Heart right ventricle (tissue), 16 donors: ENCODE data around the gene IQCK. TPM values are rescaled to one million over a fixed set of nuclear protein-coding genes. Genes with fewer than 3 reads are reported as not detected.

ENCODE experiments used
- ATAC-seq, 8 donors: fragments of 200-7000 bp; cut with Tn5 transposase; one replicate each; pipeline ENCODE4 v1.9.1; 2020; ENCODE audit warnings: mild to moderate bottlenecking in 8 of 8, moderate library complexity in 8 of 8, moderate number of reproducible peaks in 1 of 8
- DNase-seq, 2 donors: peaks; one replicate each; pipeline ENCODE4 v3.0.0-alpha.2; 2020
- H3K27ac ChIP-seq, 10 donors: fragments of 200-600 bp; sonication (generic) in 2 of 10; one replicate each; pipeline versions ENCODE4 v1.5.0 to v1.8.0; 2020 to 2022; ENCODE audit warnings: mild to moderate bottlenecking in 3 of 10
- H3K27me3 ChIP-seq, 7 donors: fragments of 200-600 bp; one replicate each; pipeline ENCODE4 v1.8.0; 2021 to 2022; ENCODE audit warnings: mild to moderate bottlenecking in 2 of 7
- H3K36me3 ChIP-seq, 9 donors: fragments of 200-600 bp; sonication (generic) in 1 of 9; one replicate each; pipeline versions ENCODE4 v1.5.0 to v1.8.0; 2020 to 2022; ENCODE audit warnings: mild to moderate bottlenecking in 2 of 9
- H3K4me1 ChIP-seq, 9 donors: fragments of 200-600 bp; sonication (generic) in 1 of 9; one replicate each; pipeline versions ENCODE4 v1.5.0 to v1.8.0; 2020 to 2022; ENCODE audit warnings: mild to moderate bottlenecking in 4 of 9
- H3K4me3 ChIP-seq, 10 donors: fragments of 200-600 bp; sonication (generic) in 2 of 10; one replicate each; pipeline versions ENCODE4 v1.5.0 to v1.8.0; 2020 to 2022; ENCODE audit warnings: mild to moderate bottlenecking in 7 of 10, moderate library complexity in 2 of 10
- H3K9me3 ChIP-seq, 11 donors: fragments of 200-600 bp in 10 of 11; sonication (generic) in 2 of 11; one replicate each; pipeline versions ENCODE4 v1.5.0 to v1.8.0; 2013 to 2022; ENCODE audit warnings: mild to moderate bottlenecking in 2 of 11, control low read depth in 1 of 11, moderate library complexity in 1 of 11
- WGBS, 2 donors: extraction: QIAGEN DNeasy Blood & Tissue Kit; methylation state at CpG; one replicate each; pipeline ENCODE4 v1.1.7; 2013; ENCODE audit warnings: inconsistent platforms in 1 of 2; 5-methylcytosine and 5-hydroxymethylcytosine counted together
- intact Hi-C, 10 donors: fragments of 100-400 bp; cut with DNase I; formaldehyde crosslinking; loops; one replicate each; pipeline versions ENCODE4 v1.11.1 to v1.14.2; 2022
- polyA plus RNA-seq, 2 donors: library from polyadenylated mRNA; stranded (reverse); fragments of 200-250 nt; gene quantifications; one replicate each; pipeline ENCODE4 v1.2.3, GENCODE V29; 2013
- total RNA-seq, 10 donors: library from RNA; stranded (reverse); fragmentation: NEBNext Ultra II Directional in 3 of 10; extraction: Animal tissue kit (Norgen Biotek cat#: 25700) in 3 of 10; gene quantifications; one replicate each; pipeline versions ENCODE4 v1.2.1 to v1.2.4, GENCODE V29; 2021 to 2023
- TF ChIP-seq, protein P1 (sequence below), 9 donors: fragments of 200-600 bp; sonication (generic) in 2 of 9; IDR thresholded peaks; one replicate each; pipeline versions ENCODE4 v1.5.0 to v1.8.0; 2021 to 2022; ENCODE audit warnings: antibody characterized with exemption in 9 of 9, mild to moderate bottlenecking in 5 of 9, moderate library complexity in 1 of 9
- donor health status: Arrhythmogenic right ventricular cardiomyopathy.
- donor health status: ischemic (EF 13 %, LVEDD 7.1; RV severe dilation, severe dysfunction).
- donor health status: healthy with polysubstance abuse.
- donor health status: DM: no; HTN: yes; CAD: no.
- donor health status: DM: no; HTN: no; CAD: no.
- donor health status: ischemic (EF 25% LVEDD 6.9; RV normal size, moderate dysfunction).
- donor health status: ischemic (EF 25% LVEDD 5.7; RV mildly dilated, moderate dysfunction).
- donor health status: healthy.
- donor health status: DM: yes; HTN: yes; CAD: no.
- donor health status: Ischemic cardiomyopathy.
- donor health status: ischemic (EF 35%, LVEDD 5.7; RV mildly dilated, moderate dysfunction).
- donor health status: nonischemic (EF 11% LVEDD 7.7; RV severe dilation, severe dysfunction).
- donor health status: DM: yes; HTN: yes; CAD: no.
- donor health status: PGD.
- donor health status: ischemic (EF 29% LVEDD 5.4; RV normal size, mild dysfunction).
- donor health status: nonischemic (EF 23%, LVEDD 6.1; RV moderate dilation, normal function).

IQCK gene
- total and polyA plus RNA-seq, 12 donors: 5.5 to 11.7 (median 7.4) TPM

DNA sequence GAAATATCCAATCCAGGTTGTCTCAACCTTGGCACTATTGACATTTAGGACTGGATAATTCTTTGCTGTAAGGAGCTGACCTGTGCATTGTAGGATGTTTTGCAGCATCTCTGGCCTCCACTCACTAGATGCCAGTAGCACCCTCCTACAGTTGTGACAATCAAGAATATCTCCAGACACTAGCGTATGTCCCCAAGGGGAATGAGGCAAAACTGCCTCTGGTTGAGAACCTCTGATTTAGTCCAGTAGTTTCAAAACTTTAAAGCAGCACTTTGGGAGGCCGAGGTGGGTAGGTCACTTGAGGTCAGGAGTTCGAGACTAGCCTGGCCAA lies 48.4 kb downstream of the IQCK start:
- H3K4me3 ChIP-seq: no peak overlapping the region
- peaks cover 0 to 43% (median 15%) of the 10 kb centered on the region in 9 donors for H3K4me1 ChIP-seq
- no peaks in the 10 kb centered on the region for H3K27me3 ChIP-seq
- ATAC-seq: peak in 6 of 8 donors; percentile 22 to 47 (median 33)
- 92 to 94% methylated on average over 3 of the region's 3 CpGs for WGBS, 2 donors
- intact Hi-C loops: loop anchor here in 3 of 10 donors (5.0 to 10.0 kb wide), 3 partner anchors 44 to 118 kb away; partner anchors contain the start of gene GPRC5B (in 1 of the 3)
- H3K36me3 ChIP-seq: peaks cover 0 to 5% (median 0%) of the 10 kb centered on the region in 9 donors
- no peak for DNase-seq
- TF ChIP-seq, protein P1, sequence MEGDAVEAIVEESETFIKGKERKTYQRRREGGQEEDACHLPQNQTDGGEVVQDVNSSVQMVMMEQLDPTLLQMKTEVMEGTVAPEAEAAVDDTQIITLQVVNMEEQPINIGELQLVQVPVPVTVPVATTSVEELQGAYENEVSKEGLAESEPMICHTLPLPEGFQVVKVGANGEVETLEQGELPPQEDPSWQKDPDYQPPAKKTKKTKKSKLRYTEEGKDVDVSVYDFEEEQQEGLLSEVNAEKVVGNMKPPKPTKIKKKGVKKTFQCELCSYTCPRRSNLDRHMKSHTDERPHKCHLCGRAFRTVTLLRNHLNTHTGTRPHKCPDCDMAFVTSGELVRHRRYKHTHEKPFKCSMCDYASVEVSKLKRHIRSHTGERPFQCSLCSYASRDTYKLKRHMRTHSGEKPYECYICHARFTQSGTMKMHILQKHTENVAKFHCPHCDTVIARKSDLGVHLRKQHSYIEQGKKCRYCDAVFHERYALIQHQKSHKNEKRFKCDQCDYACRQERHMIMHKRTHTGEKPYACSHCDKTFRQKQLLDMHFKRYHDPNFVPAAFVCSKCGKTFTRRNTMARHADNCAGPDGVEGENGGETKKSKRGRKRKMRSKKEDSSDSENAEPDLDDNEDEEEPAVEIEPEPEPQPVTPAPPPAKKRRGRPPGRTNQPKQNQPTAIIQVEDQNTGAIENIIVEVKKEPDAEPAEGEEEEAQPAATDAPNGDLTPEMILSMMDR (IDR thresholded peaks at IDR 0.05): no peak
- peak overlapping the region in 4 of 10 donors; percentile 45 to 67 (median 48) for H3K27ac ChIP-seq
- H3K9me3 ChIP-seq: peaks cover 0 to 20% (median 5%) of the 10 kb centered on the region in 11 donors

DNA sequence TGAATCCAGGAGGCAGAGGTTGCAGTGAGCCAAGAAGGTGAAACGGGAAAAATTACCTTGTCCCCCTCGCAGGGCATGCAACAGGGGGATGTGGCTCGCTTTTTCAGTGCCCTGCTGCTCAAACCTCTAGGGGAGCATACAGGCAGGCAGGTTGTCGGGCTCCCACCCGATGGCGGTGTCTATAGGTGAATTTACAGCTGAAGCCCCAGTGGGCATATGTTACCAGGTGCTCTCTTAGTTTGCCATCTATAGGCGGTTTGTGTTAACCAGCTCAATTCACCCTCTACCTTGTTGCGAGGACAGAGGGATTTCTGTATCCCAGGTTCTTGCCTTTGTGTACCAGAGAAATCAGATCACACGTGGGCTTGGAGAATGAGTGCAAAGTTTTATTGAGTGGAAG lies 48.9 kb downstream of the IQCK start:
- TF ChIP-seq, protein P1 (IDR thresholded peaks at IDR 0.05): no peak
- peak overlapping the region in 2 of 10 donors; percentile 45 to 67 for H3K27ac ChIP-seq
- H3K4me1 ChIP-seq: peaks cover 0 to 38% (median 15%) of the 10 kb centered on the region in 9 donors

DNA sequence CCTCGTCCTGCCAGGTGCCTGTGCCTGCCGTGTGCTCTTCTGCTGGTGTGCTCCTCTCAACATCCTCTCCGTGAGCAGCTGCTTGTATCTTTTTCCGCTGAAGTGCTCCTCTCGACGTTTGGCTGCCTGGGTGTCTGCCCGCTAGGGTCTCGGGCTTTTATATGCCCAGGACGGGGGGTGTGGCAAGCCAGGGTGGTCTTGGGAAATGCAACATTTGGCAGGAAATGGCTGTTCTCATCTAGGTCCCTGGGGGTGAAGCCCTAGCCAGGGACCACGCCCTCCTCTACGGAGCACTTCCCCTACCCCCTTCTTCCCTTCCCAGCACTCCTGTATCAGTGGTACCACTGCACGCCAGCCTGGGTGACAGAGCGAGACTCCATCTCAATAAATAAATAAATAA lies 49.4 kb downstream of the IQCK start:
- H3K4me1 ChIP-seq: peaks cover 0 to 37% (median 14%) of the 10 kb centered on the region in 9 donors
- H3K27ac ChIP-seq: peak overlapping the region in 1 of 10 donors; percentile 67
- no peaks in the 10 kb centered on the region for H3K27me3 ChIP-seq
- ATAC-seq (no peak), DNase-seq (no peak)
- 85 to 87% methylated on average over 13 of the region's 13 CpGs for WGBS, 2 donors
- no peak overlapping the region for H3K4me3 ChIP-seq
- peaks cover 0 to 5% (median 0%) of the 10 kb centered on the region in 9 donors for H3K36me3 ChIP-seq
- intact Hi-C loops: loop anchor here in 3 of 10 donors (5.0 to 10.0 kb wide), 3 partner anchors 45 to 117 kb away; partner anchors contain the start of gene GPRC5B (in 1 of the 3)
- peaks cover 0 to 20% (median 5%) of the 10 kb centered on the region in 11 donors for H3K9me3 ChIP-seq
- TF ChIP-seq, protein P1 (IDR thresholded peaks at IDR 0.05): no peak

More for the DNA sequence above, 48.9 kb downstream of the IQCK start:
- Histone ChIP-seq H3K27me3 (no peaks in the 10 kb centered on the region), H3K9me3 (peaks cover 0 to 20% (median 5%) of the 10 kb centered on the region in 11 donors), H3K4me3 (no peak overlapping the region), H3K36me3 (peaks cover 0 to 5% (median 0%) of the 10 kb centered on the region in 9 donors)
- ATAC-seq (peak in 1 of 8 donors; percentile 17), DNase-seq (no peak)
- intact Hi-C loops: loop anchor here in 3 of 10 donors (5.0 to 10.0 kb wide), 3 partner anchors 45 to 118 kb away; partner anchors contain the start of gene GPRC5B (in 1 of the 3)
- 95 to 96% methylated on average over 9 of the region's 9 CpGs for WGBS, 2 donors

DNA sequence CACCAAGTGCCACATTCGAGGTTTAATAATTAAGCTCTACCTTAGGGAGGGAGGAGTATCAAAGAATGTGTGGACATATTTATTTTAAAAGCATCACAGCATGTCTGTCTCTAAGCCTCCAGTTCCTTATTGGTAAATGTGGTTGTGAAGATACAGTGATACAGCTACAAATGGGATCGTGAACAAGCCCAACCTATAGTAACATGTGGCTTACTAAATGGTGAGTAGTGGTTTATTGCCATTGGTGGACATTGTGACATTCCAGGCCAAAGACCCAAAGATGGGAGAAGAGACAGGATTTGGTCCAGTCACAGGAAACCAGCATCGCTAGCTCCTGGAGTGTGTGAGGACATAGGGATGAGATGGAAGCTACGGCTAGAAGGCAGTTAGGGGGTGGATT lies 51.2 kb downstream of the IQCK start:
- peaks cover 0 to 30% (median 14%) of the 10 kb centered on the region in 9 donors for H3K4me1 ChIP-seq
- intact Hi-C loops: loop anchor here in 3 of 10 donors (5.0 to 10.0 kb wide), 3 partner anchors 47 to 116 kb away; partner anchors contain the start of gene GPRC5B (in 1 of the 3)
- peaks cover 0 to 5% (median 0%) of the 10 kb centered on the region in 9 donors for H3K36me3 ChIP-seq
- H3K27ac ChIP-seq: no peak overlapping the region
- H3K27me3 ChIP-seq: no peaks in the 10 kb centered on the region
- H3K9me3 ChIP-seq: peaks cover 0 to 20% (median 5%) of the 10 kb centered on the region in 11 donors
- H3K4me3 ChIP-seq: no peak overlapping the region
- WGBS, 2 donors: 93 to 94% methylated on average over 4 of the region's 4 CpGs
- ATAC-seq (no peak), DNase-seq (no peak)
- TF ChIP-seq, protein P1 (IDR thresholded peaks at IDR 0.05): no peak
